Activated T-cell treated with anti-CD3 and anti-CD28 coated beads, Interleukin-2, amount 50 U/mL, for 4 hours (primary cell): ENCODE measurements around the gene DDIAS. TPM values are rescaled to one million over a fixed set of nuclear protein-coding genes. Genes with fewer than 3 reads are reported as not detected.
A peak's percentile ranks its signal among the peaks of the same experiment; 100 is the strongest.
"Not testable (repeated sequence)": the region's sequence is repeated elsewhere in the genome, so short reads cannot be mapped to it uniquely, and the experiment has no call there.

Experiments
- ATAC-seq, 2 donors: fragments of 200-7000 bp; cut with Tn5 transposase; one replicate each; pipeline ENCODE4 v1.10.0; 2021
- DNase-seq: peaks from one replicate; pipeline ENCODE4 v3.0.0-alpha.2; 2020
- H3K27me3 Mint-ChIP-seq: one replicate; pipeline ENCODE4 v1.8.0; 2021; ENCODE audit warnings: low read depth, mixed read lengths
- H3K36me3 Mint-ChIP-seq: one replicate; pipeline ENCODE4 v1.8.0; 2022; ENCODE audit warnings: mixed read lengths; ENCODE audit not compliant: insufficient read depth
- H3K4me1 Mint-ChIP-seq: one replicate; pipeline ENCODE4 v1.8.0; 2021; ENCODE audit warnings: low read depth, mixed read lengths
- H3K4me3 Mint-ChIP-seq: one replicate; pipeline ENCODE4 v1.8.0; 2021; ENCODE audit warnings: mild to moderate bottlenecking, moderate library complexity, mixed read lengths
- H3K9me3 Mint-ChIP-seq: one replicate; pipeline ENCODE4 v1.8.0; 2021; ENCODE audit warnings: mixed read lengths
- total RNA-seq, 3 donors: library from RNA; stranded (reverse); gene quantifications; one replicate each; pipeline ENCODE4 v1.2.1, GENCODE V29; 2021

Gene DDIAS, protein sequence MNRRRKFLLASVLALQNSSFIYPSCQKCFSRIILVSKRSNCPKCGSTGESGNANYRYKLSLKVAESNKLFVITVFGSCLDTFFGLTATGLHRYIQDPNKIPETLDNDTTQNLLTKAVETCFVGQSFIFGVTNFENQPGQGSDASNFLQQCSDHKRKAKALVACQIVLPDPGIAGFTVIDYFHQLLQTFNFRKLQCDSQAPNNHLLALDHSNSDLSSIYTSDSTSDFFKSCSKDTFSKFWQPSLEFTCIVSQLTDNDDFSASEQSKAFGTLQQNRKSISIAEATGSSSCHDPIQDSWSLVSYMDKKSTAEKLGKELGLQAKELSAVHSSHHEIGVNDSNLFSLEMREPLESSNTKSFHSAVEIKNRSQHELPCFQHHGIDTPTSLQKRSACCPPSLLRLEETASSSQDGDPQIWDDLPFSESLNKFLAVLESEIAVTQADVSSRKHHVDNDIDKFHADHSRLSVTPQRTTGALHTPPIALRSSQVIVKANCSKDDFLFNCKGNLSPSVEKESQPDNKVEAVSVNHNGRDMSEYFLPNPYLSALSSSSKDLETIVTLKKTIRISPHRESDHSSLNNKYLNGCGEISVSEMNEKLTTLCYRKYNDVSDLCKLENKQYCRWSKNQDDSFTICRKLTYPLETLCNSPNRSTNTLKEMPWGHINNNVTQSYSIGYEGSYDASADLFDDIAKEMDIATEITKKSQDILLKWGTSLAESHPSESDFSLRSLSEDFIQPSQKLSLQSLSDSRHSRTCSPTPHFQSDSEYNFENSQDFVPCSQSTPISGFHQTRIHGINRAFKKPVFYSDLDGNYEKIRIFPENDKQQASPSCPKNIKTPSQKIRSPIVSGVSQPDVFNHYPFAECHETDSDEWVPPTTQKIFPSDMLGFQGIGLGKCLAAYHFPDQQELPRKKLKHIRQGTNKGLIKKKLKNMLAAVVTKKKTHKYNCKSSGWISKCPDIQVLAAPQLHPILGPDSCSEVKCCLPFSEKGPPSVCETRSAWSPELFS
- total RNA-seq = 10 to 100 TPM; 15.2 to 20.0 (median 19.5) TPM

DNA sequence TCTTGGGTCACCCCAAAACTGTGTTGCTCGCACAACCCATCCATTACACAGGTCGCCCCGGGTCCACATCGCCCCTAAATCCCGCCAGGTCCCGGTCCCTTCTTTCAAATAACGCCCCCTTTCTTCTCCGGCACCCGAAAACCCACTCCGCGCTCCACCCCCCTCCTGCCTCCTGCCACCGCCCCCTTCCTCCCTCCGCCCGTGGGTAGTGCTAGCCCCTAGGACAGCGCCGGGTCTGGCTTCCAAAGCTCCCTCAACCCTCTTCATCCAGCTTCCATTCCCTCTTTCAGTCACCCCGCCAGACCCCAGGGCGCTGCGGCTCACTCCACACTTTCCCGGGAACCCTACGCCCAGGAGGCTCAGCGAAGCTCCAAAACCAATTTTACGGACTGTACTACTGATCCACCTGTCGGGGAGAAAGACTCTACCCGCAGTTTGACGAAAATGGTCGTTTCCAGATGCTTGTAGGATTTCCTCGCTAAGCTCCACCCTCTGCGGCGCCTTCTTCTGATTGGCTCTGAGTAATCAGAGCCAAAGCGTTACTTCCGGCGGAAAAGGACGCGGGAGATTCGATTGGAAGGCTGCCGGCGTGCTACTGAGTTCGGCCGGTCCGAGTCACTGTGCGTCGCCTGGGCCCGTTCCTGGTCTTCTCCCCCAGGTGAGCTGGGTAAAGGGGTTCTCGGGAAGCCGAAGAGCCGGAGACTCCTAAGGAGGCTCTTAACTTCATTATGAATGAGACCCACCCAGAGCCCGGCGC lies at the start of gene DDIAS:
DDIAS (plus strand) TSS at position 572 of the 757 bp plus-strand sequence. CDS start 13,003 bp downstream, outside the sequence.
- Mint-ChIP-seq H3K4me1 (peaks cover 44% of the 10 kb centered on the region), H3K4me3 (peak within 1 kb of the TSS; percentile 98), H3K9me3 (no peaks in the 10 kb centered on the region), H3K27me3 (no peaks in the 10 kb centered on the region), H3K36me3 (peaks cover 4% of the 10 kb centered on the region)
- ATAC-seq (peak; percentile 74), DNase-seq (peak; percentile 86)

DNA sequence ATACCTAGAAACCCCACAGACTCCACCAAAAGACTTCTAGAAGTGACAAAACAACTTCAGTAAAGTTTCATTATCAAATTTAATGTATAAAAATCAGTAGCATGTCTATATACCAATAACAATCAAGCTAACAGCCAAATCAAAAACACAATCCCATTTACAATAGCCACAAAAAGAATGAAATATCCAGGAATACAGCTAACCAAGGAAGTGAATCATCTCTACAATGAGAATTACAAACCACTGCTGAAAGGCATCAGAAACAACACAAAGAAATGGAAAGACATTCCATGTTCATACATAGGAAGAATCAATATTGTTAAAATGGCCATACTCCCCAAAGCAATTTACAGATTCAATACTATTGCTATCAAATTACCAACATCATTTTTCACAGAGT lies 47.3 kb upstream of the DDIAS start:
- Mint-ChIP-seq H3K4me1 (no peaks in the 10 kb centered on the region), H3K4me3 (no peak overlapping the region), H3K36me3 (peaks cover 23% of the 10 kb centered on the region), H3K27me3 (no peaks in the 10 kb centered on the region), H3K9me3 (no peaks in the 10 kb centered on the region)
- no peak for ATAC-seq
- DNase-seq = no peak

DNA sequence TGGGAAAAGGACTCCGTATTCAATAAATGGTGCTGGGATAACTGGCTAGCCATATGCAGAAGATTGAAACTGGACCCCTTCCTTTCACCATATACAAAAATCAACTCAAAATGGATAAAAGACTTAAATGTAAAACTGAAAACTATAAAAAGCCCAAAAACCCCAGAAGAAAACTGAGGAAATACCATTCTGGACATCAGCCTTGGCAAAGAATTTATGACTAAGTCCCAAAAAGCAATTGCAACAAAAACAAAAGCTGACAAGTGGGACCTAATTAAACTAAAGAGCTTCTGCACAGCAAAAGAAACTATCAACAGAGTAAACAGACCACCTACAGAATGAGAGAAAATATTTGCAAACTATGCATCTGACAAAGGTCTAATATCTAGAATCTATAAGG lies 46.6 kb upstream of the DDIAS start:
- H3K9me3 Mint-ChIP-seq, H3K4me1 Mint-ChIP-seq, ATAC-seq, H3K27me3 Mint-ChIP-seq, DNase-seq, H3K4me3 Mint-ChIP-seq: not testable (repeated sequence)
- H3K36me3 Mint-ChIP-seq = peaks cover 18% of the 10 kb centered on the region

DNA sequence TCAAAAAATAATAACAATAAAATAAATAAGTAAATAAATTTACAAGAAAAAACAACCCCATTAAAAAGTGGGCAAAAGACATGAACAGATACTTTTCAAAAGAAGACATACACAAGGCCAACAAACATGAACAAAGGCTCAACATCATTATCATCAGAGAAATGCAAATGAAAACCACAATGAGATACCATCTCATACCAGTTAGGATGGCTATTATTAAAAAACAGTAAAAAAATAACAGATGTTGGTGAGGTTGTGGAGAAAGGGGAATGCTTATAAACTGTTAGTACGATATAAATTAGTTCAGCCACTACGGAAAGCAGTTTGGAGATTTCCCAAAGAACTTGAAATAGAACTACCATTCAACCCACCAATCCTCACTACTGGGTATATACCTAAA lies 45.9 kb upstream of the DDIAS start:
- no peaks in the 10 kb centered on the region for H3K27me3 Mint-ChIP-seq
- peaks cover 18% of the 10 kb centered on the region for H3K36me3 Mint-ChIP-seq
- H3K9me3 Mint-ChIP-seq = no peaks in the 10 kb centered on the region
- H3K4me3 Mint-ChIP-seq = no peak overlapping the region
- no peaks in the 10 kb centered on the region for H3K4me1 Mint-ChIP-seq
- ATAC-seq (no peak), DNase-seq (no peak)

DNA sequence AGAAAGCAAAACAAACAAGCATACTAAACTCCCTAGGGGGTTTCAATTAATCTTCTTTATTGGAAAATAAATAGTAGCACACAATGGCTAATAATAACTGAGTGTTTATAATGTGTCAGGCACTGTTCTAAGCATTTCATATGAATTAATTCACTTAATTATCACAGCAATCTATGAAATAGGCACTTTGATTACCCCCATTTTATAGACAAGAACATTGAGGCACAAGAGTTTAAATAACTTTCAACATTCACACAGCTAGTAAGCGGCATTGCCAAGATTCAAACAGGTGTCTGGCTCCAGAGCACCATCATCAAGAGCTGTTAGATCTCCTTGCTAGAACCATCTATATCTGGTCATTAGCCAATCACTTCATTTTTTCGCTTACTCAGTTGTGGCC lies 44.4 kb upstream of the DDIAS start:
- Mint-ChIP-seq H3K9me3 (no peaks in the 10 kb centered on the region), H3K4me3 (no peak overlapping the region), H3K36me3 (peaks cover 10% of the 10 kb centered on the region), H3K27me3 (no peaks in the 10 kb centered on the region), H3K4me1 (no peaks in the 10 kb centered on the region)
- DNase-seq (no peak), ATAC-seq (no peak)

DNA sequence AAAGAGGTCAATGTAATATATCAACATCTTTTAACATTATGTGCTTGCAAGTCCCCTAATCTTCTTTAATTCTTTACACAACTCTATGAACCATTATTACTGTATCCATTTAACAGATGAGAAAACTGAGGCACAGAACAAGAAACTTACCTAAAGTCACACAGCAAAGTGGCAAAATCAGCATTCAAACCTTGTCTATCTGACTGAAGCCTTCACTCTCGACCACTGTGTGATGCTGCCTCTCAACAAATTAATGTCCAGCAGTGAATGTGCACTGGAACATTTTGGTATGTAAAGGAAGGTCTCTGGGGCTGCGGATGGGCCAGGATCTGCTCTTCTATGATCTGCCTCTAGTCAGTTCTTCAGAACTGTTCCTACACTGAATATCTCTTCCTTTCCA lies 43.4 kb upstream of the DDIAS start:
- DNase-seq (no peak), ATAC-seq (no peak)
- Mint-ChIP-seq H3K27me3 (no peaks in the 10 kb centered on the region), H3K9me3 (no peaks in the 10 kb centered on the region), H3K4me1 (no peaks in the 10 kb centered on the region), H3K4me3 (no peak overlapping the region), H3K36me3 (peaks cover 10% of the 10 kb centered on the region)

DNA sequence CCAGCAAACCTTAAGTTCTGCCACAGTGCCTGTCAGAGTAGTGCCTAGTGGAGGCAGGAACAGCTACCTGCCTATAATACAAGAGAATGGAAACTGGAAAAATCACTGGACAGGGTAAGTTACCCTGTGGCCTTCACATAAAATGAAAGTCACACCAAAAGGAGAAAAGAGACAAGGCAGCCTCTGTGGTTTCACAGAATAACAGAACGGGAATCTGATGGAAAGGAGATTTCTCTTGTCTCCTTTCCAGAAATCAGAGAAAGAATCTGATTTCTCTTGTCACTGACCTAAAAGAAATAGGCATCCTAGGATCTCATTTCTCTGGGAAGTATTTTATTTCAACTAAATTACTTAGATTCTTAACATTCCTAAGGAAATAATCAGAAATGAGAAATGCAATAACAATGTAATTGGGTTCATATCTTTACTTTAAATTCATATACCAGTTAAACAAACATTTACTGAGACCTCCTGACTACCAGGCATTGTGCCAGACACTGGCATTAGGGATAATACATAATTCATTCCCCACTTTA lies 42.9 kb upstream of the DDIAS start:
- H3K4me3 Mint-ChIP-seq = no peak overlapping the region
- ATAC-seq = no peak
- H3K4me1 Mint-ChIP-seq = peaks cover 2% of the 10 kb centered on the region
- H3K9me3 Mint-ChIP-seq = no peaks in the 10 kb centered on the region
- H3K27me3 Mint-ChIP-seq = no peaks in the 10 kb centered on the region
- H3K36me3 Mint-ChIP-seq = peaks cover 10% of the 10 kb centered on the region
- DNase-seq = no peak

DNA sequence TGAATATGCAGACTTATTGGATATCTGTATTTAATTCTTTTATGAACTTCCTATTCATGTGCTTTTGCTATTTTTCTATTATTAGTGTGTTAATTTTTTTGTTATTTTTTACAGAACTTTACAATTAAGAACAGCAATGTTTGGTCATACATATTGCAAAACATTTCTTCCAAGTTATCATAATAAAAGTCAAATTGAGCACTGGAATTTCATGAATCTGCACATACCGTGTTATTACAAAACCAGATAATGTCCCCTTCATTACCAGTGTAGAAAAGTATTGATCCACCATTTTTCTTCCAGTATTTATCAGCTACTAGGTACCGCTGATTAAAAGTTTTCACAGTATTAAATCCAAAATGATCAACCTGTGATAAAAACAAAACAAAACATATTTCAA lies 41.8 kb upstream of the DDIAS start:
- Mint-ChIP-seq H3K36me3 (peaks cover 10% of the 10 kb centered on the region), H3K4me3 (no peak overlapping the region), H3K9me3 (no peaks in the 10 kb centered on the region), H3K4me1 (peaks cover 2% of the 10 kb centered on the region), H3K27me3 (no peaks in the 10 kb centered on the region)
- DNase-seq (no peak), ATAC-seq (no peak)

DNA sequence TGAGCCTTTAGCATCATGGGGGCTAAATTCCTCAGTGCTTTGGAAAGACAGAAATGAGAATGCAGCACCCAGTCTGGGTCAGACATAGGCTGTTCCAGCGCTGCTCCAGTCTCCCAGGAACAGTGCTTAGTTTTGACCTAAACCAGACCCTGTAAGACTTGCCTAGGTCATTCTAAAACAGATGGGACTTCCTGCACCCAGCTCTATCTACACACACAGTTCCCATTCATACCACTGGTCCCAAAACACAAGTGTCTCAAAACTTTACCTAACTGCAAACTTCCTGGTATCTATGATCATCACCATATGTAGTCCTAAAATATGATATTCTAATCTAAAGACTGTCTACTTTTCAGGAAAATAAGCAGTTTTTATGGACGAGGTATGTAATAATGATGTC lies 39.2 kb upstream of the DDIAS start:
- no peak for DNase-seq
- ATAC-seq = no peak
- no peaks in the 10 kb centered on the region for H3K9me3 Mint-ChIP-seq
- peaks cover 4% of the 10 kb centered on the region for H3K36me3 Mint-ChIP-seq
- H3K4me3 Mint-ChIP-seq = no peak overlapping the region
- peaks cover 3% of the 10 kb centered on the region for H3K4me1 Mint-ChIP-seq
- H3K27me3 Mint-ChIP-seq = no peaks in the 10 kb centered on the region

DNA sequence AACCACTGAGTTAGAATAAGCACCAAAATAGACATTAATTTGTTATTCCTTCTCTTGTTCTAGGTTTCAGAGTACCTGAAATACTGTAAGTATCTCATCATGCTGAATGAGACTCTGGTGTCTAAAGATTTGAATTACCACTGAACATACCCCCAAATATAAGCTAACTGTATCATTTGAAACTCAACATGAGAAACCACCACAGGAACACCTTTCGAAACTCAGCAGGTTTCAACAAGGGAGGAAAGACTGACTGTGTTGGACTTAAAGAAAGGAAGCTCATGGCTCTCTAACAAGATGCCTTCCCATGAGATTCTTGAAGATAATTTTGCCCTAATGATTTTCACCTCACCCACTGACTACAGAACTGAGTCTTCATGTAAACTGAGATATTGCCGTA lies 38.3 kb upstream of the DDIAS start:
- DNase-seq (no peak), ATAC-seq (no peak)
- Mint-ChIP-seq H3K9me3 (no peaks in the 10 kb centered on the region), H3K4me1 (peaks cover 6% of the 10 kb centered on the region), H3K36me3 (no peaks in the 10 kb centered on the region), H3K27me3 (no peaks in the 10 kb centered on the region), H3K4me3 (no peak overlapping the region)

DNA sequence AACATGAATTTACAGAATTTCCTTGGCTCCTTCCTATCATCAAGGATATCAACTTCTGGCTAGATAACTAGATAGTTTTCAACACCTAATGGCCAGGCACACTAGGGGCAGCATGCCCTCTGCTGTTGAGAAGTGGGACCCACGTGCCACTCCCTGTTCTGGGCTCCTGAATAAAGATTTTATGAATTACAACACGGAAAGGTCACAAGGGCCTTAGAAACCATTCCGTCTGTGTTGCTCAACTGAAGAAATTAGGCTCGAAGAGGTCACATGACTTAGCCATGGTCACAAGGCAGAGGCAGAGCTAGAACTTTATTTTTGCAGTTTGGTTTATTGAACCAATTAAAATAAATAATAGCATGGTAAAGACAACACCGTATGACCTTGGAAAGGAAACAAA lies 37.3 kb upstream of the DDIAS start:
- H3K27me3 Mint-ChIP-seq = no peaks in the 10 kb centered on the region
- H3K9me3 Mint-ChIP-seq = no peaks in the 10 kb centered on the region
- H3K4me1 Mint-ChIP-seq = peaks cover 6% of the 10 kb centered on the region
- H3K4me3 Mint-ChIP-seq = no peak overlapping the region
- no peak for ATAC-seq
- H3K36me3 Mint-ChIP-seq = no peaks in the 10 kb centered on the region
- no peak for DNase-seq

DNA sequence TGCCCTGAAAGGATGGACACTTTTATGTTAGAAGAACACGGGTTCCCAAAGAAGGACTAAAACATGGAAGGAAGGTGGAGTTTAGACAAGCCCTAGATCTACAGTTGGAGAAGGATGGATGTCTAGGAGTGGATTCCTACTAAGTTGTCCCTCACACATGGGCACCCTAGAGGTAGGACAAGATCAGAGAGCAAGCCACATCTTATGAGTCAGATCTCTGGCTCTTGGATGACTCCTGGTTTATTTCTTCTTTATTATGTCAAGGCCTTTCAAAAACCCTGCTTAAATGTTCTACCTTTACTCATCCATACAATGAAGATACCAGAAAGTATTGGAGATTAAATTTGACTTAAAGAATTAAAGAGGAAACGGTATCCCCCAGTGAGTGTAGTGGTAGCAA lies 35.7 kb upstream of the DDIAS start:
- DNase-seq = no peak
- no peak for ATAC-seq
- Mint-ChIP-seq H3K4me3 (no peak overlapping the region), H3K4me1 (peaks cover 6% of the 10 kb centered on the region), H3K36me3 (no peaks in the 10 kb centered on the region), H3K9me3 (no peaks in the 10 kb centered on the region), H3K27me3 (no peaks in the 10 kb centered on the region)

DNA sequence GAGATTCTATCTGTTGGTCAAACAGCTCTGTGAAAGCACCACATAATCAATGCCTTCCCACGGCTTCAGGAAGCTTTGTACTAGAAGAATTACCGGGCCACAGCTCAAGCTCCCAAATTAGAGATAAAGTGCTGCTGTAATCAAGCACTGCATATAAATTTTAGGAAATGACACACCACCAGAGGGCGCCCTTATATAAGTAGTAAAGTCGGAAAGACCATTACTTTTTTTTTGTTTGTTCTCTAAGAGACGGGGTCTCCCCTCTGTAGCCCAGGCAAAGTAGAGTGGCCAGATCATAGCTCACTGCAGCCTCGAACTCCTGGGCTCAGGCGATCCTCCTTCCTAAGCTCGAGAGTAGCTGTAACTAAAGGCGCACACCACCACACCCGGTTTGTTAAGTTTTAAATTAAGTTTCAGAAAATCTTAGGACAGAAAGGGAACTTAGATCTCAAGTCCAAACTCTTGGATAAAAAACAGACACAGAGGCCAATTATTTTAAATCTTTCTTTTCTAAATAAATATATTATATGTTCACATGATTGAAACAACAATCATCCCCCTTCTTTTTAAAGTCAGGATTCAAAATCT lies 33.9 kb upstream of the DDIAS start:
- DNase-seq = peak; percentile 70
- H3K4me1 Mint-ChIP-seq = peaks cover 7% of the 10 kb centered on the region
- H3K27me3 Mint-ChIP-seq = no peaks in the 10 kb centered on the region
- no peak overlapping the region for H3K4me3 Mint-ChIP-seq
- no peaks in the 10 kb centered on the region for H3K9me3 Mint-ChIP-seq
- peak in 1 of 2 donors; percentile 54 for ATAC-seq
- no peaks in the 10 kb centered on the region for H3K36me3 Mint-ChIP-seq
